A673 (cell line): ENCODE data around the gene CPT1A. TPM values are rescaled to one million over a fixed set of nuclear protein-coding genes. Genes with fewer than 3 reads are reported as not detected.

Experiments
- BruUV-seq: library from RNA; stranded (reverse); fragments of 400-500 nt; replicated peaks from 2 replicates; lab custom pipeline; 2021; lab: Mats Ljungman, UMichigan
- CTCF ChIA-PET: fragments of 300-600 bp; sonication (Branson Sonifier 250); formaldehyde crosslinking; loops from one replicate; lab custom pipeline; 2022; ENCODE audit warnings: antibody characterized with exemption; lab: Charles Lee
- POLR2A ChIA-PET: fragments of 300-600 bp; sonication (Branson Sonifier 250); formaldehyde crosslinking; loops from one replicate; lab custom pipeline; 2022; ENCODE audit warnings: antibody characterized with exemption; ENCODE audit not compliant: low non-redundant PET; lab: Charles Lee
- DNase-seq: peaks from one replicate; pipeline ENCODE4 v3.0.0-alpha.2; 2015; ENCODE audit warnings: low spot score
- H3K27ac ChIP-seq: fragments of 200-600 bp; sonication (generic); 2 replicates; pipeline ENCODE4 v1.5.1; 2016; ENCODE audit warnings: mixed run types, low read depth, mild to moderate bottlenecking, mixed read lengths, antibody characterized with exemption, low read length; ENCODE audit not compliant: poor library complexity, severe bottlenecking
- H3K27me3 ChIP-seq: fragments of 200-600 bp; sonication (generic); replicated peaks from 2 replicates; pipeline ENCODE4 v1.6.1; 2017; ENCODE audit warnings: mixed run types, low read depth, mild to moderate bottlenecking, mixed read lengths, antibody characterized with exemption, low read length; ENCODE audit not compliant: insufficient read depth, poor library complexity
- H3K36me3 ChIP-seq: fragments of 200-600 bp; sonication (generic); 2 replicates; pipeline ENCODE4 v1.6.1; 2016; ENCODE audit warnings: mixed run types, mild to moderate bottlenecking, mixed read lengths, antibody characterized with exemption, low read length; ENCODE audit not compliant: insufficient read depth, poor library complexity, severe bottlenecking
- H3K4me1 ChIP-seq: fragments of 200-600 bp; sonication (generic); 2 replicates; pipeline ENCODE4 v1.6.1; 2017; ENCODE audit warnings: mixed run types, mild to moderate bottlenecking, mixed read lengths, antibody characterized with exemption, low read length; ENCODE audit not compliant: insufficient read depth, poor library complexity, severe bottlenecking
- H3K4me3 ChIP-seq: fragments of 200-600 bp; sonication (generic); 2 replicates; pipeline ENCODE4 v1.5.1; 2016; ENCODE audit warnings: low read depth, mixed run types, mild to moderate bottlenecking, mixed read lengths, low read length; ENCODE audit not compliant: poor library complexity, severe bottlenecking
- H3K9me3 ChIP-seq: fragments of 200-600 bp; sonication (generic); 2 replicates; pipeline ENCODE4 v1.6.1; 2016; ENCODE audit warnings: mixed run types, low read depth, mild to moderate bottlenecking, mixed read lengths, antibody characterized with exemption, low read length; ENCODE audit not compliant: poor library complexity, severe bottlenecking
- CTCF ChIP-seq: fragments of 300-800, 200-600 bp; sonication (generic); conservative IDR thresholded peaks from 2 replicates; pipeline ENCODE4 v1.5.1; 2017; ENCODE audit warnings: low read depth, mild to moderate bottlenecking, antibody characterized with exemption, low read length, moderate library complexity, mixed read lengths
- EZH2 ChIP-seq: fragments of 200-600 bp; sonication (generic); IDR thresholded peaks from 2 replicates; pipeline ENCODE4 v1.6.1; 2017; ENCODE audit warnings: borderline replicate concordance, low read depth, mild to moderate bottlenecking, mixed read lengths, antibody characterized with exemption, low read length; ENCODE audit not compliant: poor library complexity, severe bottlenecking
- intact Hi-C: fragments of 100-400 bp; cut with micrococcal nuclease; formaldehyde crosslinking; loops from one replicate; pipeline ENCODE4 v1.10.0; 2022; ENCODE audit not compliant: unreplicated experiment
- total RNA-seq: library from RNA; stranded (reverse); gene quantifications from 2 replicates; pipeline ENCODE4 v1.2.3, GENCODE V29; 2021

Gene CPT1A
- total RNA-seq, 1 experiment from 2014 or later, result 15.5 TPM

- no peak overlapping the region for H3K4me3 ChIP-seq
- ChIA-PET CTCF (no interaction called here), POLR2A (no interaction called here)
- no peak overlapping the region for H3K27ac ChIP-seq
- intact Hi-C loops, result loop anchor here (5.0 kb wide), 1 partner anchor 164 kb away; no protein-coding TSS in a partner anchor
- no peak for TF ChIP-seq CTCF
- TF ChIP-seq EZH2, result no peak
- no peaks in the 10 kb centered on the region for H3K4me1 ChIP-seq
- H3K9me3 ChIP-seq, result no peaks in the 10 kb centered on the region
- peak; percentile 11 for DNase-seq
- H3K27me3 ChIP-seq, result no peaks in the 10 kb centered on the region
- no peaks in the 10 kb centered on the region for H3K36me3 ChIP-seq
- BruUV-seq, result no TSS peak
Measured at GRCh38 chr11:68796801-68797200, 44.9 kb downstream of the CPT1A start.

- Histone ChIP-seq H3K9me3 (no peaks in the 10 kb centered on the region), H3K36me3 (no peaks in the 10 kb centered on the region), H3K4me3 (no peak overlapping the region), H3K4me1 (no peaks in the 10 kb centered on the region), H3K27ac (no peak overlapping the region), H3K27me3 (no peaks in the 10 kb centered on the region)
- CTCF ChIA-PET, result no interaction called here
- intact Hi-C loops, result no loop called here
- POLR2A ChIA-PET, result no interaction called here
- no TSS peak for BruUV-seq
- TF ChIP-seq CTCF (no peak), EZH2 (no peak)
- DNase-seq, result no peak
Measured at GRCh38 chr11:68792400-68792966, 49.2 kb downstream of the CPT1A start.

GRCh38 chr11:68784653-68785052 is 57.1 kb downstream of the CPT1A start:
- H3K4me3 ChIP-seq, result no peak overlapping the region

More at GRCh38 chr11:68784653-68785052, 57.1 kb downstream of the CPT1A start:
- H3K9me3 ChIP-seq, result no peaks in the 10 kb centered on the region
- H3K36me3 ChIP-seq, result no peaks in the 10 kb centered on the region
- ChIA-PET CTCF (no interaction called here), POLR2A (no interaction called here)
- H3K4me1 ChIP-seq, result no peaks in the 10 kb centered on the region
- no peak overlapping the region for H3K27ac ChIP-seq
- no peak for DNase-seq
- TF ChIP-seq CTCF, result no peak
- no peak for TF ChIP-seq EZH2
- intact Hi-C loops, result no loop called here
- no peaks in the 10 kb centered on the region for H3K27me3 ChIP-seq
- no TSS peak for BruUV-seq
